Measurements from ENCODE around the gene ANKDD1B. TPM values are rescaled to one million over a fixed set of nuclear protein-coding genes. Genes with fewer than 3 reads are reported as not detected.

Gene ANKDD1B
- total RNA-seq, 1 donor from 2014 or later = 0.63 TPM

DNA sequence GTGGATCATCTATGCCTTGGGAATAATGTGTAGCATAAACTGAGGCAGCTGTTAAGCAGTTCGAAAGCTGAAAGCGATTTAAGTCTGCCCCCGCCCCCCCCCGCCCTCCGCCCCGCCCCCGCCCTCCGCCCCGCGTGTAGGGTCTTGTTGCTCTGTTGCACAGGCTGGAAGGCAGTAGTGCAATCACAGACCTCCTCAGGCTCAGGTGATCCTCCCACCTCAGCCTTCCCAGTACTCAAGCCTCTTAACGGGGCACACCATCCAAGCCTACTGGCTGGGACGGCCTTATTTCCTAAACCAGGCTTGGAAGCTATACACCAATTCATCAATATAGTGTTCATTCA lies 945 bp downstream of the ANKDD1B start:
- TF ChIP-seq, protein P1, sequence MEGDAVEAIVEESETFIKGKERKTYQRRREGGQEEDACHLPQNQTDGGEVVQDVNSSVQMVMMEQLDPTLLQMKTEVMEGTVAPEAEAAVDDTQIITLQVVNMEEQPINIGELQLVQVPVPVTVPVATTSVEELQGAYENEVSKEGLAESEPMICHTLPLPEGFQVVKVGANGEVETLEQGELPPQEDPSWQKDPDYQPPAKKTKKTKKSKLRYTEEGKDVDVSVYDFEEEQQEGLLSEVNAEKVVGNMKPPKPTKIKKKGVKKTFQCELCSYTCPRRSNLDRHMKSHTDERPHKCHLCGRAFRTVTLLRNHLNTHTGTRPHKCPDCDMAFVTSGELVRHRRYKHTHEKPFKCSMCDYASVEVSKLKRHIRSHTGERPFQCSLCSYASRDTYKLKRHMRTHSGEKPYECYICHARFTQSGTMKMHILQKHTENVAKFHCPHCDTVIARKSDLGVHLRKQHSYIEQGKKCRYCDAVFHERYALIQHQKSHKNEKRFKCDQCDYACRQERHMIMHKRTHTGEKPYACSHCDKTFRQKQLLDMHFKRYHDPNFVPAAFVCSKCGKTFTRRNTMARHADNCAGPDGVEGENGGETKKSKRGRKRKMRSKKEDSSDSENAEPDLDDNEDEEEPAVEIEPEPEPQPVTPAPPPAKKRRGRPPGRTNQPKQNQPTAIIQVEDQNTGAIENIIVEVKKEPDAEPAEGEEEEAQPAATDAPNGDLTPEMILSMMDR (IDR thresholded peaks at IDR 0.05; ENCODE audit: insufficient read depth, low read length, poor library complexity, severe bottlenecking) = no peak
- no peaks in the 10 kb centered on the region for H3K36me3 ChIP-seq (ENCODE audit: control insufficient read depth, insufficient read depth, low read length)
- no peak for DNase-seq (ENCODE audit: low read depth)
- H3K27me3 ChIP-seq (ENCODE audit: control insufficient read depth, insufficient read depth, low read length) = no peaks in the 10 kb centered on the region
- H3K4me3 ChIP-seq (ENCODE audit: low read depth, low read length) = peak overlapping the region; percentile 54

DNA sequence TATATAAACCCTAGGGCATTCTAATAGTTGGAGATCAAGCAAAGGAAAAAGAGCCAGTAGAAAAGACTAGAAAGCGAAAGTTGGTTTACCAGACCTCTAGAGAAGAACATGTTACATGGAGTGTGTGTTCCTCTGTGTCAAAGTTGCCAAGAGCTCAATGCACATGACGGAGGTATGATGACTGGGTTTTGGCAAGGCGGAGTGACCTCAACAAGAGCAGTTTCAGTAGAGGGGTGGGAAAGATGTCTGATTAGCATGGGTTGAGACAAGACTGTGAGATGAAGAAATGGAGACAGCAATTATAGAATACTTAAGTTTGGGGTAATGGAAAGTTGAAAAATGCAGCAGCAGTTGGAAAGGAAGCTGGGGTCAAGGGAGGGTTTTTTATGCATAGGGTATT lies 1.6 kb downstream of the ANKDD1B start:
- Histone ChIP-seq H3K27me3 (ENCODE audit: control insufficient read depth, insufficient read depth, low read length) (no peaks in the 10 kb centered on the region), H3K4me3 (ENCODE audit: low read depth, low read length) (no peak overlapping the region), H3K36me3 (ENCODE audit: control insufficient read depth, insufficient read depth, low read length) (no peaks in the 10 kb centered on the region)
- DNase-seq (ENCODE audit: low read depth) = no peak
- TF ChIP-seq, protein P1 (IDR thresholded peaks at IDR 0.05; ENCODE audit: insufficient read depth, low read length, poor library complexity, severe bottlenecking) = no peak

DNA sequence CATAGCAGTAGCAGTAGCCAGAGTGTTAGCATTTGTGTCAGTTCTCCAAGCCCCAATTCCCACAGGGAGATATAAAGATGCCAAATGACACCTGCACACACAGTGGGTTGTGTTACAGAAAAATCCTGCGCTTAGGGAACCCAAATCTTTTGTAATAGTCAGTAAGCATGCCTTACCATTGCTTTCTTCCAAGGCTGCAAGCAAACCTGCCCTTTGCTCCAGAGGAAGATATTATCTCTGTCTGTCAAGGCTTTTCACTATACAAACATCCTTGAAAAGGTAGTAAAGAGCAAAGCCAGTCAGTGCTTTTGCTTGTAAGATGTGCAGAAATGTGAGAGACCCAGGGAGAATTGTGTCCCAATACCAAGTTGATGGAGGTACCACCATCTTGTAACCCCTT lies 2.9 kb downstream of the ANKDD1B start:
- no peaks in the 10 kb centered on the region for H3K27me3 ChIP-seq (ENCODE audit: control insufficient read depth, insufficient read depth, low read length)
- H3K36me3 ChIP-seq (ENCODE audit: control insufficient read depth, insufficient read depth, low read length) = no peaks in the 10 kb centered on the region
- TF ChIP-seq, protein P1 (IDR thresholded peaks at IDR 0.05; ENCODE audit: insufficient read depth, low read length, poor library complexity, severe bottlenecking) = no peak
- H3K4me3 ChIP-seq (ENCODE audit: low read depth, low read length) = no peak overlapping the region
- DNase-seq (ENCODE audit: low read depth) = no peak

DNA sequence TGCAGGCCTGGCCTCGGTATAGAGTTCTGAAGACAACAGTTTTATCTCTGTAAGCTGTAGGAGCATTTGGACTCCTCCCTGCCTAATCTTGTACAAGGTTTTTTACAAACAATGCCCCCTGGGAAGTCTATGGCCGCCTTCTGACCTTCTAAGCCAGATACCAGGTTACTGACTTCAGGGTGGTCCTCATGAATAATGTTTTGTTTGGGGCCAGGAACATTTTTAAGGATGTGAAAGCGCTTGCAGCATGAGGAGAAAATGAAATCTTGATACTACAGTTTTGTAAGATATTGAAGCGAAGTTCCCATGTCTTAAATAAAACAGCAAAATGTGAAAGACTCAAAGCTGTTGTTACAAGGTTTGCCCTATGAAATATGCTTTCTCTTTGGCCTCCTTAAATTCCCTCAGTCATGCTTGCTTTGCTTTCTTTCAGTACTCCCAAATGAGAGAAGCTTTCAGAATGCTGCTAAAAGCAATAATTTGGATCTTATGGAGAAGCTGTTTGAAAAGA lies 5.2 kb downstream of the ANKDD1B start:
- TF ChIP-seq, protein P1 (IDR thresholded peaks at IDR 0.05; ENCODE audit: insufficient read depth, low read length, poor library complexity, severe bottlenecking) = no peak
- Histone ChIP-seq H3K36me3 (ENCODE audit: control insufficient read depth, insufficient read depth, low read length) (no peaks in the 10 kb centered on the region), H3K27me3 (ENCODE audit: control insufficient read depth, insufficient read depth, low read length) (no peaks in the 10 kb centered on the region), H3K4me3 (ENCODE audit: low read depth, low read length) (no peak overlapping the region)
- DNase-seq (ENCODE audit: low read depth) = no peak

DNA sequence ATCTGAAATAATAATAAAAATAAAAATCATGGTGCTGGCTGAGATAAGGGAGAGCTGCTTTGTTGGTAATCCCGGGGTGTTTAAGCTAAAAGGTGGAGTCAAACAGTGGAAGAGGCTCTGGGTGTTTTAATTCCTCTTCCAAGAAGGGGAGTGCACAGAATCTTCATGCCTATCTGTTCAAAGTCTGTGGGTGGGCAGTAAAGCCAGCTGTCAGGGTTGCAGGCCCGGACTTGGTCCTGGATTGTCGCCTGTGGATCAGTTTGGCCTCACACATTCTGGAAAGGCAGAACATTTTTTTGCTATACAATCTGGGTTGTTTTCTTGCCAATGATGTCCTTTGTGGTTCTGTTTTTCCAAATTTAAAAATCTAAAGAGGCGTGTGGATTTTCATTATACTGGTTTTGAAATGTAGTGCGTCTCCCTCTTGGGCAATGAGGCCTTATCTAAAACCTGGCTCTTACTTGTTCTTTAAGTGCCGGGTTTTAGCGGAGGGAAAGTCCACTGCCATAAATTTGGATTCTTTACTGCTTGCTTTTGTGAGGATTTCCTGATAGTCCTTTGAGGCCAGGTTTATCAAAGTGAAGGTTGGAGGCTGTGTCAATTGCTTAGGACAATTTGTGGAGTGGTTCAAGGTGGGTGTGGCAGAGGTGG lies 5.8 kb downstream of the ANKDD1B start:
- no peak for DNase-seq (ENCODE audit: low read depth)
- TF ChIP-seq, protein P1 (IDR thresholded peaks at IDR 0.05; ENCODE audit: insufficient read depth, low read length, poor library complexity, severe bottlenecking) = no peak

More for the DNA sequence above, 5.8 kb downstream of the ANKDD1B start:
- H3K36me3 ChIP-seq (ENCODE audit: control insufficient read depth, insufficient read depth, low read length) = no peaks in the 10 kb centered on the region
- no peaks in the 10 kb centered on the region for H3K27me3 ChIP-seq (ENCODE audit: control insufficient read depth, insufficient read depth, low read length)
- no peak overlapping the region for H3K4me3 ChIP-seq (ENCODE audit: low read depth, low read length)
